SK-N-SH (cell line): ENCODE results near the gene ZMIZ1.

Experiments
- EZH2phosphoT487 ChIP-seq: fragments of 200-600 bp; sonication (generic); IDR thresholded peaks from 2 replicates; pipeline ENCODE4 v1.6.1; 2017; ENCODE audit warnings: low read depth, mixed run types, mild to moderate bottlenecking, antibody characterized with exemption, moderate library complexity, borderline replicate concordance
- TCF12 ChIP-seq: IDR thresholded peaks from 2 replicates; pipeline ENCODE4 v1.4.0; 2012

DNA sequence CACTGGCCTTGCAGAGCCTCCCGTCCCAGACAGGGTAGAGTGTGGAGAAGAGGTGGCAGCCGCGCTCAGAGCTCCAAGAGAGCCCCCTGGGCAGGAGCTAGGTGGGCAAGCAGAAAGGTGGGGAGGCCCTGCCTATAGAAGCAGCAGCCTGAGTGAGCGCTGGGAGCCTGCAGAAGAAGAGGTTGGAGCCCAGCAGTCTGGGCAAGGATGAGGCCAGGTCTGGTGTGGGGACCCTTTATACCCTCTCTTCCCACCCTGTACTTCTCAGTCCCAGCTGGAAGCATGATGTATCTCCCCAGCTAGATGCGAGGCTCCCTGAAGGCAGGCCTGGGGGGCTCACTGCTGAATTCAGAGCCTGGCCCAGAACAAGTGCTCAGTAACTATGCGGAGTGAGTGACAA lies 44.5 kb upstream of the ZMIZ1 start:
- no peak for TF ChIP-seq TCF12
- TF ChIP-seq EZH2phosphoT487 = no peak
